GM18870 (cell line): ENCODE data around the gene ENO3.

ENCODE experiments used
- ATAC-seq: cut with Tn5 transposase; IDR thresholded peaks from one replicate; pipeline ENCODE4 v1.9.1; 2021; ENCODE audit warnings: moderate library complexity; ENCODE audit not compliant: unreplicated experiment

Gene ENO3

GRCh38 chr17:4949321-4950074 is 1.4 kb upstream of the ENO3 start:
- no peak for ATAC-seq

- ATAC-seq = no peak
Measured at GRCh38 chr17:4950075-4950745, 709 bp upstream of the ENO3 start.

GRCh38 chr17:4951486-4951885 is 567 bp downstream of the ENO3 start:
- no peak for ATAC-seq

GRCh38 chr17:4953451-4953961 is 2.6 kb downstream of the ENO3 start:
- no peak for ATAC-seq

- ATAC-seq = no peak
Measured at GRCh38 chr17:4955091-4955490, 4.2 kb downstream of the ENO3 start.

- no peak for ATAC-seq
Measured at GRCh38 chr17:4956493-4957061, 5.7 kb downstream of the ENO3 start.

GRCh38 chr17:4958102-4958501 is 7.2 kb downstream of the ENO3 start:
- ATAC-seq = no peak

GRCh38 chr17:4959261-4959965 is 8.5 kb downstream of the ENO3 start:
- ATAC-seq = no peak

GRCh38 chr17:4960279-4960922 is 9.5 kb downstream of the ENO3 start:
- ATAC-seq = no peak

GRCh38 chr17:4965311-4965986 is 14.5 kb downstream of the ENO3 start:
- no peak for ATAC-seq

- ATAC-seq = peak; percentile 84
Measured at GRCh38 chr17:4966844-4967538, 16.1 kb downstream of the ENO3 start.

GRCh38 chr17:4967539-4968485 is 16.9 kb downstream of the ENO3 start, which contains the start of gene SPAG7:
SPAG7 (minus strand) TSS chr17:4967817; CDS start chr17:4967804, 13 bp downstream.
- peak; percentile 41 for ATAC-seq

- ATAC-seq = no peak
Measured at GRCh38 chr17:4968486-4969046, 17.6 kb downstream of the ENO3 start.

- ATAC-seq = no peak
Measured at GRCh38 chr17:4969047-4969550, 18.2 kb downstream of the ENO3 start.

- no peak for ATAC-seq
Measured at GRCh38 chr17:4969551-4970173, 18.7 kb downstream of the ENO3 start.

- ATAC-seq = no peak
Measured at GRCh38 chr17:4970273-4970672, 19.4 kb downstream of the ENO3 start.

- no peak for ATAC-seq
Measured at GRCh38 chr17:4971826-4972225, 20.9 kb downstream of the ENO3 start.
